GM20000 (cell line): ENCODE results near the gene ST6GALNAC5.

Experiments
- DNase-seq: peaks from one replicate; pipeline ENCODE4 v3.0.0; 2012; ENCODE audit warnings: low spot score
- TF ChIP-seq, protein P1 (sequence below): IDR thresholded peaks from 2 replicates; pipeline ENCODE4 v1.5.1; 2012; ENCODE audit warnings: mild to moderate bottlenecking, control low read depth; ENCODE audit errors: extremely low read depth, missing control alignments

ST6GALNAC5 gene

DNA sequence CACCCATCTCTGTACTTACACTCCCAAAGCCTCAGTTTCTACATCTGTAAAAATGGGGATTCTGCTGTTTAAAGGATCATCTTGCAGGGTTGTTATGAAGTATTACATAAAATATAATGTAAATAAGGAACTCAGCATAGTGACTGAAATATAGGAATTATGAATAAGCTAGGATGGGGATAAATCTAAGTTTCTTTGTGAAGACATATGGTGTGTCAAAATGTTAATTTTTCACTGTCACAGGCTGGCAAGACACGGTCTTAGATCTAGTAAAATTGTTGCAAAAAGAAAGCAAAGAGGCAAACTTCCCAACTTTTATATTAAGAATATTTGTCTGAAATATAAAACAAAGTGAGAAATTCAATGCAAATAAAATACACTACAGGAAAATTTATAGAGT lies 42.0 kb downstream of the ST6GALNAC5 start:
- TF ChIP-seq, protein P1, sequence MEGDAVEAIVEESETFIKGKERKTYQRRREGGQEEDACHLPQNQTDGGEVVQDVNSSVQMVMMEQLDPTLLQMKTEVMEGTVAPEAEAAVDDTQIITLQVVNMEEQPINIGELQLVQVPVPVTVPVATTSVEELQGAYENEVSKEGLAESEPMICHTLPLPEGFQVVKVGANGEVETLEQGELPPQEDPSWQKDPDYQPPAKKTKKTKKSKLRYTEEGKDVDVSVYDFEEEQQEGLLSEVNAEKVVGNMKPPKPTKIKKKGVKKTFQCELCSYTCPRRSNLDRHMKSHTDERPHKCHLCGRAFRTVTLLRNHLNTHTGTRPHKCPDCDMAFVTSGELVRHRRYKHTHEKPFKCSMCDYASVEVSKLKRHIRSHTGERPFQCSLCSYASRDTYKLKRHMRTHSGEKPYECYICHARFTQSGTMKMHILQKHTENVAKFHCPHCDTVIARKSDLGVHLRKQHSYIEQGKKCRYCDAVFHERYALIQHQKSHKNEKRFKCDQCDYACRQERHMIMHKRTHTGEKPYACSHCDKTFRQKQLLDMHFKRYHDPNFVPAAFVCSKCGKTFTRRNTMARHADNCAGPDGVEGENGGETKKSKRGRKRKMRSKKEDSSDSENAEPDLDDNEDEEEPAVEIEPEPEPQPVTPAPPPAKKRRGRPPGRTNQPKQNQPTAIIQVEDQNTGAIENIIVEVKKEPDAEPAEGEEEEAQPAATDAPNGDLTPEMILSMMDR = no peak
- no peak for DNase-seq

DNA sequence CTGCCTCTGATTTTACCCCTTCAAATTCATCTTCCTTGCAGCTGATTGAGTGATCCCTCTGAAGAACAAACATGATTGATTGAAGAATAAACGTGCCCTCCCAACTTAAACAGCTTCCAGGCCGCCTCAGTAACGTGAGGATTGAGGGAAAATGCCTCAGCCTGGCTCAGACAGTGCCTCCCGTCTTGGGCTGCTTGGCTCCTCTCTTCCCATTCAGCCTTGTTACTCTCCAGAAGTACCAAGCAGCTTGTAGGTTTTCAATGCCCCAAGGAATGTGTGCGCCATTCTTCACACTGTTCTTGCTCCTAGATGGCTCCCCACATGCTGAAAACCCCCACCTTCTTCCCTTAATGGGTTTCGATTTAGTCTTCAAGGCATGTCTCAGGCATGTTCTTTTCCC lies 51.8 kb downstream of the ST6GALNAC5 start:
- TF ChIP-seq, protein P1 = no peak
- no peak for DNase-seq

DNA sequence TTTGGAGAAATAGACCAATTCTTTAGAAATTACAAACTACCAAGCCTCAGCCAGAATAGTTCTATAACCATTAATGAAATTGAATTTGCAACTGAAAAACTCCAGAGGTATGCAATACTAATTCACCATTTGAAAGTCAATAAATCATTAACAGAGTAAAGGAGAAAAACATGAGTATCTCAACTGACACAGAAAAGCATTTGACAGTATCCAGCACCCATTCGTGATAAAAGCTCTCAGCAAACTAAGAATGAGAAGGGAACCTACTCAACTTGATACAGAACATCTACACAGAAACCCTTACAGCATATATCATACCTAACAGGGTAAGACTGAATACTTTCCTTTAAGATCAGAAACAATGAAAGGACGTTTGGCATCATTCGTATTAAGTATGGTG lies 54.3 kb downstream of the ST6GALNAC5 start:
- no peak for DNase-seq
- TF ChIP-seq, protein P1 = no peak

DNA sequence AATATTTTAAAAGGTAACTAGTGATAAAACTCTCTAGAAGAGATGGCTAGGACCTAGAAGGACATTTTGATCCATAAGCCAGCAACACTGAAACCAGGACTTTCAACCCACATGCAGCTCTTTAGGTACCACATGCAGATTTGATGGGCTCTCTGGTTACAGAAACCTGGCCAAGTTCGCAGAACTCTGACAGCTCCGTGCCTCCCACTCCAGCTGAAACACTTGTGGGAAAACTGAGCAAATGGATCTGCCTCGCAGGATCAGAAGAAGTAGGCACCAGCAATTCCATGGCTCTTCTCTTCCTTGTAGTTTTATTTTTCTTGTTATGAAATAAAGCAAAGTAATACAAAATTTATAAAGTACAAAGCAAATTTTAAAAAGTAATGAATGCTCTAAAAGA lies 58.5 kb downstream of the ST6GALNAC5 start:
- TF ChIP-seq, protein P1 = no peak

DNA sequence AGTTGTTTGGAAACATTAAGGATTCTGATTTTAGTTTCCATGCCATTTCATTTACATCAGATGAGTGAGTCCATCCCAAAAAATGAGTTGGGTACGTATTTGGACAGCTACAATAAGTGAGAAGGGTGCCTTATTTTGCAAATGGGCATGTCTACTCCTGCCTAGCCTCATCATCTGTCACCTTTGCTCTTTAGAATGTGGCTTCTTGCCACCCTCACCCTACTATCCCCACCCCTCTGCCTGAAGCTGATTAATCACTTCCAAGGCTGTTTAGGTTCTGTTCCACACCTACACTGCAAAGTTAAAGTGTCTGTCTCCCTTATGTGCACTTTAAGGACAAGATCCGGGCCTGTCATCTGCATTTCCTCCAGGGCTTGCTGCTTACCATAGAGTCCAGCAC lies 61.2 kb downstream of the ST6GALNAC5 start:
- TF ChIP-seq, protein P1 = no peak
- DNase-seq = no peak

More for the DNA sequence above, 58.5 kb downstream of the ST6GALNAC5 start:
- DNase-seq = no peak

DNA sequence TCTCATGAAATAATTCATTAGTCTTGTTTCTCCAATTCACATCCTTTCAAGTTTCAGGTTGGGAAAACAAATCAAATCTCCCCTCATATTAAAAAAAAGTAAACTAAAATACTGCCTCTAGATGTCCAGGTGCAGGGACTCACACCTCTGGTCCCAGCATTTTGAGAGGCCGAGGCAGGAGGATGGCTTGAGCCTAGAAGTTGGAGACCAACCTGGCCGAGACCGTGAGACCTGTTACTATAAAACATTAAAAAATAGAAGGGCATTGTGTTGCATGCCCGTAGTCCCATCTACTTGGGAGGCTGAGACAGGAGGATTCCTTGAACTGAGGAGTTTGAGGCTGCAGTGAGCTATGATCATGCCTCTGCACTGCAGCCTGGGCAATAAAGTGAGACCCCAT lies 61.9 kb downstream of the ST6GALNAC5 start:
- no peak for DNase-seq
- TF ChIP-seq, protein P1 = no peak

DNA sequence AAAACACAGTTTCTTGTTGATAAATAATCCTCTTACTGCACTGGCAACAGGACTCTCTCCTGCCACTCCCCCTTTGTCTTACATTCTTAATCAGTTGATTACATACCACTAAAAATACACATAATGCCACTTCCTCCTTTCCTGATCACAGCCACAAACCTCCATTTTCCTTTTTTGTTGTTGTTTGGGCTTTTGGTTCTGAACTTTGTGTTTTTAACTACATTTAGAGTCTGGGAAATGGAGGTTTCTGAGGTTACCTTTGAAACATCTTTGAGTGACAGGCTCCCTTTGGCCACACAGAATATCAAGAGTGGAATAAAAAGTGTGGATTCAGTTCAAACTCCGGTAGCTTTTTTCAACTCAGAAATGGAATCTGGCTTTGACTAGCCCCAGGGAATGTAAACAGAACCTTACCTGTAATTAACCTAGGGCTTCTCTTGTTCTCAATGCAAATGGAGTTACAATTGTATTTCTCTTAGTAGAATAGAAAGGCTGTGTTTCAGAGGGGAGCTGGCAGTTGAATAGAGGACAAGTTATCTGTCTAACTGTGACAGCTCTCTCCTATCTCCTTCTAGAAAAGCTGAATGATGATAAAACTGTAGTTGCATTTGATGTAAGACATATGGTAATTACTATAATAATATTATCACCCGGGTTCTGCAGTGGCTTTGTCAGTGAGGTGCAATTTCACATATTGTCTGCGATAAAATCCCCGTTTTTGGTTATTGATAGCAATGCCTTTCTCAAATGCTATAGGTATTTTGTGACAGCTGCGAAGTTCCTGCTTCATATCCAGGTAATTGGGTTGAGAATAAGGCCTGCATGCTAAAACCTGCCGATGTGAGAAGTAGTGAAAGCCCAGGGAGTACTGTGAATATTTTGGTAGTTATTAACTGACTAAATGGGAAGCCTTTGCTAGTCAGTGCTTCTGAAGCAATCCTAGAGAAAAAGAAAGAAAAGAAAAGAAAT lies 66.9 kb downstream of the ST6GALNAC5 start:
- DNase-seq = no peak
- TF ChIP-seq, protein P1 = no peak
